ENCODE data around the gene TTLL11. TPM values are rescaled to one million over a fixed set of nuclear protein-coding genes. Genes with fewer than 3 reads are reported as not detected.

TTLL11 gene
- total and polyA plus RNA-seq, 2 of the 8 experiments (the other 6 are each of a cell fraction or from before 2014, with no cell fraction given), result 0.56 to 0.80 TPM

DNA sequence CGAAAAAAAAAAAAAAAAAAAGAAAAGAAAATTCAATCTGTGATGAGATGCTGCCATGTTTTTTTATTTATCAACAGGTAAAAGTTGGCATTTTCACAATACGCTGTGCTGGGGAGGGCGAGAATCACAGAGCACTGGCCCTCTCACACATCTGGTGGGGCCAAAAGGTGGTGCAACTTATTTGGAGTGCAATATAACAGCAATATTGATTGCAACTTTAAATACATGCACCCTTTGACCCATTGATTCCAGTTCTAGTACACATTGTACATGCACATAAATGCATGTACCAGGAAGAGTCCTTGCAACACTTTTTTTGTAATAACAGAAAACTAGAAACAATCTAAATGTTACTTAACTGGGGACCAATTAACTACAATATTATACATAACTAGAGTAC lies 282.6 kb downstream of the TTLL11 start (continued):
- TF ChIP-seq, protein P1, sequence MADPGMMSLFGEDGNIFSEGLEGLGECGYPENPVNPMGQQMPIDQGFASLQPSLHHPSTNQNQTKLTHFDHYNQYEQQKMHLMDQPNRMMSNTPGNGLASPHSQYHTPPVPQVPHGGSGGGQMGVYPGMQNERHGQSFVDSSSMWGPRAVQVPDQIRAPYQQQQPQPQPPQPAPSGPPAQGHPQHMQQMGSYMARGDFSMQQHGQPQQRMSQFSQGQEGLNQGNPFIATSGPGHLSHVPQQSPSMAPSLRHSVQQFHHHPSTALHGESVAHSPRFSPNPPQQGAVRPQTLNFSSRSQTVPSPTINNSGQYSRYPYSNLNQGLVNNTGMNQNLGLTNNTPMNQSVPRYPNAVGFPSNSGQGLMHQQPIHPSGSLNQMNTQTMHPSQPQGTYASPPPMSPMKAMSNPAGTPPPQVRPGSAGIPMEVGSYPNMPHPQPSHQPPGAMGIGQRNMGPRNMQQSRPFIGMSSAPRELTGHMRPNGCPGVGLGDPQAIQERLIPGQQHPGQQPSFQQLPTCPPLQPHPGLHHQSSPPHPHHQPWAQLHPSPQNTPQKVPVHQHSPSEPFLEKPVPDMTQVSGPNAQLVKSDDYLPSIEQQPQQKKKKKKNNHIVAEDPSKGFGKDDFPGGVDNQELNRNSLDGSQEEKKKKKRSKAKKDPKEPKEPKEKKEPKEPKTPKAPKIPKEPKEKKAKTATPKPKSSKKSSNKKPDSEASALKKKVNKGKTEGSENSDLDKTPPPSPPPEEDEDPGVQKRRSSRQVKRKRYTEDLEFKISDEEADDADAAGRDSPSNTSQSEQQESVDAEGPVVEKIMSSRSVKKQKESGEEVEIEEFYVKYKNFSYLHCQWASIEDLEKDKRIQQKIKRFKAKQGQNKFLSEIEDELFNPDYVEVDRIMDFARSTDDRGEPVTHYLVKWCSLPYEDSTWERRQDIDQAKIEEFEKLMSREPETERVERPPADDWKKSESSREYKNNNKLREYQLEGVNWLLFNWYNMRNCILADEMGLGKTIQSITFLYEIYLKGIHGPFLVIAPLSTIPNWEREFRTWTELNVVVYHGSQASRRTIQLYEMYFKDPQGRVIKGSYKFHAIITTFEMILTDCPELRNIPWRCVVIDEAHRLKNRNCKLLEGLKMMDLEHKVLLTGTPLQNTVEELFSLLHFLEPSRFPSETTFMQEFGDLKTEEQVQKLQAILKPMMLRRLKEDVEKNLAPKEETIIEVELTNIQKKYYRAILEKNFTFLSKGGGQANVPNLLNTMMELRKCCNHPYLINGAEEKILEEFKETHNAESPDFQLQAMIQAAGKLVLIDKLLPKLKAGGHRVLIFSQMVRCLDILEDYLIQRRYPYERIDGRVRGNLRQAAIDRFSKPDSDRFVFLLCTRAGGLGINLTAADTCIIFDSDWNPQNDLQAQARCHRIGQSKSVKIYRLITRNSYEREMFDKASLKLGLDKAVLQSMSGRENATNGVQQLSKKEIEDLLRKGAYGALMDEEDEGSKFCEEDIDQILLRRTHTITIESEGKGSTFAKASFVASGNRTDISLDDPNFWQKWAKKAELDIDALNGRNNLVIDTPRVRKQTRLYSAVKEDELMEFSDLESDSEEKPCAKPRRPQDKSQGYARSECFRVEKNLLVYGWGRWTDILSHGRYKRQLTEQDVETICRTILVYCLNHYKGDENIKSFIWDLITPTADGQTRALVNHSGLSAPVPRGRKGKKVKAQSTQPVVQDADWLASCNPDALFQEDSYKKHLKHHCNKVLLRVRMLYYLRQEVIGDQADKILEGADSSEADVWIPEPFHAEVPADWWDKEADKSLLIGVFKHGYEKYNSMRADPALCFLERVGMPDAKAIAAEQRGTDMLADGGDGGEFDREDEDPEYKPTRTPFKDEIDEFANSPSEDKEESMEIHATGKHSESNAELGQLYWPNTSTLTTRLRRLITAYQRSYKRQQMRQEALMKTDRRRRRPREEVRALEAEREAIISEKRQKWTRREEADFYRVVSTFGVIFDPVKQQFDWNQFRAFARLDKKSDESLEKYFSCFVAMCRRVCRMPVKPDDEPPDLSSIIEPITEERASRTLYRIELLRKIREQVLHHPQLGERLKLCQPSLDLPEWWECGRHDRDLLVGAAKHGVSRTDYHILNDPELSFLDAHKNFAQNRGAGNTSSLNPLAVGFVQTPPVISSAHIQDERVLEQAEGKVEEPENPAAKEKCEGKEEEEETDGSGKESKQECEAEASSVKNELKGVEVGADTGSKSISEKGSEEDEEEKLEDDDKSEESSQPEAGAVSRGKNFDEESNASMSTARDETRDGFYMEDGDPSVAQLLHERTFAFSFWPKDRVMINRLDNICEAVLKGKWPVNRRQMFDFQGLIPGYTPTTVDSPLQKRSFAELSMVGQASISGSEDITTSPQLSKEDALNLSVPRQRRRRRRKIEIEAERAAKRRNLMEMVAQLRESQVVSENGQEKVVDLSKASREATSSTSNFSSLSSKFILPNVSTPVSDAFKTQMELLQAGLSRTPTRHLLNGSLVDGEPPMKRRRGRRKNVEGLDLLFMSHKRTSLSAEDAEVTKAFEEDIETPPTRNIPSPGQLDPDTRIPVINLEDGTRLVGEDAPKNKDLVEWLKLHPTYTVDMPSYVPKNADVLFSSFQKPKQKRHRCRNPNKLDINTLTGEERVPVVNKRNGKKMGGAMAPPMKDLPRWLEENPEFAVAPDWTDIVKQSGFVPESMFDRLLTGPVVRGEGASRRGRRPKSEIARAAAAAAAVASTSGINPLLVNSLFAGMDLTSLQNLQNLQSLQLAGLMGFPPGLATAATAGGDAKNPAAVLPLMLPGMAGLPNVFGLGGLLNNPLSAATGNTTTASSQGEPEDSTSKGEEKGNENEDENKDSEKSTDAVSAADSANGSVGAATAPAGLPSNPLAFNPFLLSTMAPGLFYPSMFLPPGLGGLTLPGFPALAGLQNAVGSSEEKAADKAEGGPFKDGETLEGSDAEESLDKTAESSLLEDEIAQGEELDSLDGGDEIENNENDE (IDR thresholded peaks at IDR 0.05; ENCODE audit: insufficient replicate concordance, low read length), result no peak
- TF ChIP-seq SIN3A (conservative IDR thresholded peaks at IDR 0.05 in 1 of 2, IDR thresholded peaks at IDR 0.05 in 1 of 2; ENCODE audit: low read depth in 1 of 2, low read length in 2 of 2) (no peak), JUND (IDR thresholded peaks at IDR 0.05; ENCODE audit: low read length) (no peak), EZH2 (IDR thresholded peaks at IDR 0.05; ENCODE audit: low read depth, low read length, severe bottlenecking) (no peak), SP4 (IDR thresholded peaks at IDR 0.05; ENCODE audit: low read length) (no peak), SUZ12 (IDR thresholded peaks at IDR 0.05; ENCODE audit: low read length) (no peak), SP1 (IDR thresholded peaks at IDR 0.05; ENCODE audit: low read depth, low read length) (no peak)
- TF ChIP-seq, protein P2, sequence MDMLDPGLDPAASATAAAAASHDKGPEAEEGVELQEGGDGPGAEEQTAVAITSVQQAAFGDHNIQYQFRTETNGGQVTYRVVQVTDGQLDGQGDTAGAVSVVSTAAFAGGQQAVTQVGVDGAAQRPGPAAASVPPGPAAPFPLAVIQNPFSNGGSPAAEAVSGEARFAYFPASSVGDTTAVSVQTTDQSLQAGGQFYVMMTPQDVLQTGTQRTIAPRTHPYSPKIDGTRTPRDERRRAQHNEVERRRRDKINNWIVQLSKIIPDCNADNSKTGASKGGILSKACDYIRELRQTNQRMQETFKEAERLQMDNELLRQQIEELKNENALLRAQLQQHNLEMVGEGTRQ (IDR thresholded peaks at IDR 0.05; ENCODE audit: low read length), result no peak

Measured in H1 (cell line).